GM21717 (cell line): ENCODE measurements around the gene FCGBP.
"Not testable (repeated sequence)": the region's sequence is repeated elsewhere in the genome, so short reads cannot be mapped to it uniquely, and the experiment has no call there.

Experiments used
- ATAC-seq: cut with Tn5 transposase; IDR thresholded peaks from one replicate; pipeline ENCODE4 v1.9.1; 2021; ENCODE audit warnings: mild to moderate bottlenecking, moderate library complexity; ENCODE audit not compliant: unreplicated experiment

The FCGBP gene

GRCh38 chr19:39919976-39920375 lies 14.5 kb downstream of the FCGBP start:
- ATAC-seq, result no peak

GRCh38 chr19:39918183-39918651 lies 16.2 kb downstream of the FCGBP start:
- no peak for ATAC-seq

- no peak for ATAC-seq
These were observed 16.8 kb downstream of the FCGBP start for GRCh38 chr19:39917561-39918182.

- ATAC-seq, result no peak
These were observed 17.5 kb downstream of the FCGBP start for GRCh38 chr19:39916851-39917396.

- no peak for ATAC-seq
These were observed 18.2 kb downstream of the FCGBP start for GRCh38 chr19:39916236-39916635.

- no peak for ATAC-seq
These were observed 18.6 kb downstream of the FCGBP start for GRCh38 chr19:39915848-39916215.

GRCh38 chr19:39915101-39915847 lies 19.2 kb downstream of the FCGBP start:
- no peak for ATAC-seq

GRCh38 chr19:39913682-39914333 lies 20.6 kb downstream of the FCGBP start:
- no peak for ATAC-seq

- ATAC-seq, result no peak
These were observed 25.6 kb downstream of the FCGBP start for GRCh38 chr19:39908803-39909202.

GRCh38 chr19:39906820-39907611 lies 27.4 kb downstream of the FCGBP start:
- ATAC-seq, result no peak

GRCh38 chr19:39906283-39906682 lies 28.2 kb downstream of the FCGBP start:
- no peak for ATAC-seq

GRCh38 chr19:39903486-39904091 lies 30.8 kb downstream of the FCGBP start:
- not testable (repeated sequence) for ATAC-seq

- not testable (repeated sequence) for ATAC-seq
These were observed 32.1 kb downstream of the FCGBP start for GRCh38 chr19:39902326-39902725.

GRCh38 chr19:39901681-39902080 lies 32.8 kb downstream of the FCGBP start:
- not testable (repeated sequence) for ATAC-seq

- not testable (repeated sequence) for ATAC-seq
These were observed 35.6 kb downstream of the FCGBP start for GRCh38 chr19:39898858-39899257.

GRCh38 chr19:39897511-39898245 lies 36.8 kb downstream of the FCGBP start:
- ATAC-seq, result not testable (repeated sequence)

- ATAC-seq, result not testable (repeated sequence)
These were observed 39.3 kb downstream of the FCGBP start for GRCh38 chr19:39895096-39895495.

GRCh38 chr19:39894236-39894606 lies 40.2 kb downstream of the FCGBP start:
- ATAC-seq, result not testable (repeated sequence)

GRCh38 chr19:39893366-39894235 lies 40.8 kb downstream of the FCGBP start:
- ATAC-seq, result not testable (repeated sequence)
